GM18519 (cell line): ENCODE results near the gene ORC3.
"Not testable (repeated sequence)": the region's sequence is repeated elsewhere in the genome, so short reads cannot be mapped to it uniquely, and the experiment has no call there.

Experiments
- ATAC-seq: cut with Tn5 transposase; IDR thresholded peaks from one replicate; pipeline ENCODE4 v1.9.1; 2021; ENCODE audit warnings: mild to moderate bottlenecking, moderate library complexity; ENCODE audit not compliant: unreplicated experiment, low FRiP score

Gene ORC3

GRCh38 chr6:87590417-87590880, 514 bp downstream of the ORC3 start:
- ATAC-seq = no peak

- ATAC-seq = no peak
These were observed 1.1 kb downstream of the ORC3 start for GRCh38 chr6:87590990-87591389.

- no peak for ATAC-seq
These were observed 10.6 kb downstream of the ORC3 start for GRCh38 chr6:87600576-87600975.

GRCh38 chr6:87606199-87606598, 16.3 kb downstream of the ORC3 start:
- ATAC-seq = no peak

- no peak for ATAC-seq
These were observed 18.9 kb downstream of the ORC3 start for GRCh38 chr6:87608802-87609201.

GRCh38 chr6:87613018-87613417, 23.1 kb downstream of the ORC3 start:
- not testable (repeated sequence) for ATAC-seq

GRCh38 chr6:87617405-87617804, 27.5 kb downstream of the ORC3 start:
- no peak for ATAC-seq

- ATAC-seq = no peak
These were observed 28.6 kb downstream of the ORC3 start for GRCh38 chr6:87618531-87618930.

- no peak for ATAC-seq
These were observed 33.3 kb downstream of the ORC3 start for GRCh38 chr6:87623248-87623647.

GRCh38 chr6:87628424-87628823, 38.5 kb downstream of the ORC3 start:
- ATAC-seq = no peak

- no peak for ATAC-seq
These were observed 38.9 kb downstream of the ORC3 start for GRCh38 chr6:87628881-87629280.

- no peak for ATAC-seq
These were observed 40.8 kb downstream of the ORC3 start for GRCh38 chr6:87630746-87631145.

GRCh38 chr6:87633851-87634250, 43.9 kb downstream of the ORC3 start:
- ATAC-seq = no peak

- ATAC-seq = no peak
These were observed 46.4 kb downstream of the ORC3 start for GRCh38 chr6:87636315-87636714.

GRCh38 chr6:87637106-87637505, 47.2 kb downstream of the ORC3 start:
- no peak for ATAC-seq

GRCh38 chr6:87639373-87639772, 49.4 kb downstream of the ORC3 start:
- no peak for ATAC-seq

GRCh38 chr6:87641065-87641692, 51.2 kb downstream of the ORC3 start:
- ATAC-seq = no peak

GRCh38 chr6:87645080-87645479, 55.1 kb downstream of the ORC3 start:
- ATAC-seq = no peak

- ATAC-seq = no peak
These were observed 63.4 kb downstream of the ORC3 start for GRCh38 chr6:87653074-87653962.

GRCh38 chr6:87654122-87654521, 64.2 kb downstream of the ORC3 start:
- ATAC-seq = no peak

GRCh38 chr6:87654875-87655454, 65.0 kb downstream of the ORC3 start:
- ATAC-seq = no peak
